Endothelial cell of umbilical vein (primary cell): ENCODE measurements around the gene RAB4B. TPM values are rescaled to one million over a fixed set of nuclear protein-coding genes. Genes with fewer than 3 reads are reported as not detected.

Experiments
- BruUV-seq: library from RNA; stranded (reverse); fragments of 400-500 nt; replicated peaks from 2 replicates; lab custom pipeline; 2021; lab: Mats Ljungman, UMichigan
- CTCF ChIA-PET: fragments of 300-600, 350-600 bp; sonication (Branson Sonifier 250); formaldehyde crosslinking; loops from one replicate; lab custom pipeline; 2021; ENCODE audit warnings: antibody characterized with exemption, inconsistent platforms; lab: Charles Lee
- POLR2A ChIA-PET: fragments of 300-600, 350-600 bp; sonication (Branson Sonifier 250); formaldehyde crosslinking; loops from one replicate; lab custom pipeline; 2021; ENCODE audit warnings: antibody characterized with exemption, inconsistent platforms; lab: Charles Lee
- DNase-seq: peaks from one replicate; pipeline ENCODE4 v3.0.0-alpha.2; 2011; ENCODE audit warnings: low read depth, low spot score
- FAIRE-seq: peaks from 2 replicates; lab custom pipeline; 2011; peaks lifted over from hg19 to GRCh38; lab: Jason Lieb, UNC
- H2AFZ ChIP-seq: 2 replicates; pipeline ENCODE4 v1.6.0; 2012; ENCODE audit warnings: low read depth, low read length, control low read depth, inconsistent platforms
- H3K27ac ChIP-seq: 2 replicates; pipeline ENCODE4 v1.5.1; 2011; ENCODE audit warnings: low read depth, mild to moderate bottlenecking, control low read depth, low read length, moderate library complexity; ENCODE audit not compliant: insufficient read depth
- H3K27me3 ChIP-seq, 2 experiments: 2 replicates each; pipeline versions ENCODE4 v1.6.0 to v1.6.1; 2011; ENCODE audit warnings: low read length in 2 of 2, mixed read lengths in 1 of 2; ENCODE audit not compliant: control insufficient read depth in 2 of 2, insufficient read depth in 2 of 2
- H3K36me3 ChIP-seq, 2 experiments: 2 replicates in 1 of 2; 3 replicates in 1 of 2; pipeline ENCODE4 v1.5.1; 2011; ENCODE audit warnings: low read length in 2 of 2, mild to moderate bottlenecking in 1 of 2, moderate library complexity in 1 of 2; ENCODE audit not compliant: control insufficient read depth in 2 of 2, insufficient read depth in 2 of 2; ENCODE audit errors: extremely low read depth in 1 of 2
- H3K4me1 ChIP-seq: 3 replicates; pipeline ENCODE4 v1.5.1; 2011; ENCODE audit warnings: mild to moderate bottlenecking, low read length; ENCODE audit not compliant: control insufficient read depth, insufficient read depth; ENCODE audit errors: extremely low read depth
- H3K4me2 ChIP-seq: 2 replicates; pipeline ENCODE4 v1.6.1; 2011; ENCODE audit warnings: low read length, control low read depth, mixed read lengths; ENCODE audit not compliant: insufficient read depth
- H3K4me3 ChIP-seq, 3 experiments: fragments of 200-600 bp in 1 of 3; sonication (generic), shearing (Covaris generic) in 1 of 3; replicated peaks in 1 of 3; 2 replicates each; pipeline ENCODE4 v1.5.1; 2011 to 2016; ENCODE audit warnings: control low read depth in 3 of 3, low read length in 3 of 3, mild to moderate bottlenecking in 2 of 3, inconsistent platforms in 1 of 3, low read depth in 1 of 3, moderate library complexity in 1 of 3; ENCODE audit not compliant: insufficient read depth in 1 of 3
- H3K79me2 ChIP-seq: 2 replicates; pipeline ENCODE4 v1.6.0; 2012; ENCODE audit warnings: low read length, inconsistent platforms; ENCODE audit not compliant: control insufficient read depth, insufficient read depth
- H3K9ac ChIP-seq: replicated peaks from 2 replicates; pipeline ENCODE3; 2011; ENCODE audit warnings: low read length, control low read depth; ENCODE audit not compliant: insufficient read depth; ENCODE audit errors: extremely low read depth
- H3K9me1 ChIP-seq: replicated peaks from 3 replicates; pipeline ENCODE4 v1.6.0; 2011; ENCODE audit warnings: mild to moderate bottlenecking, low read length; ENCODE audit not compliant: control insufficient read depth, insufficient read depth; ENCODE audit errors: extremely low read depth
- H3K9me3 ChIP-seq: replicated peaks from 2 replicates; pipeline ENCODE4 v1.5.1; 2012; ENCODE audit warnings: low read length, inconsistent platforms; ENCODE audit not compliant: control insufficient read depth, insufficient read depth
- H4K20me1 ChIP-seq: replicated peaks from 2 replicates; pipeline ENCODE3; 2011; ENCODE audit warnings: mild to moderate bottlenecking, low read length; ENCODE audit not compliant: control insufficient read depth, insufficient read depth; ENCODE audit errors: extremely low read depth
- EZH2 ChIP-seq: IDR thresholded peaks from 2 replicates; pipeline ENCODE4 v1.6.1; 2012; ENCODE audit warnings: borderline replicate concordance, low read depth, mild to moderate bottlenecking, moderate library complexity, low read length, inconsistent platforms; ENCODE audit not compliant: severe bottlenecking
- FOS ChIP-seq: IDR thresholded peaks from 2 replicates; pipeline ENCODE4 v1.6.1; 2011; ENCODE audit warnings: mild to moderate bottlenecking, low read length, moderate library complexity, borderline replicate concordance; ENCODE audit not compliant: insufficient read depth
- GATA2 ChIP-seq: IDR thresholded peaks from 2 replicates; pipeline ENCODE4 v1.7.0; 2011; ENCODE audit warnings: low read depth, mild to moderate bottlenecking, moderate library complexity, mixed read lengths, low read length; ENCODE audit not compliant: insufficient read length, insufficient read depth
- JUN ChIP-seq: IDR thresholded peaks from 2 replicates; pipeline ENCODE4 v1.6.1; 2011; ENCODE audit warnings: borderline replicate concordance, low read depth; ENCODE audit not compliant: insufficient read length, insufficient read depth
- MYC ChIP-seq: IDR thresholded peaks from one replicate; pipeline ENCODE4 v1.6.1; 2011; ENCODE audit warnings: mild to moderate bottlenecking, low read depth, low read length
- POLR2A ChIP-seq: IDR thresholded peaks from 2 replicates; pipeline ENCODE4 v1.6.1; 2012; ENCODE audit warnings: low read depth, mild to moderate bottlenecking, control low read depth, low read length
- POLR2AphosphoS5 ChIP-seq: IDR thresholded peaks from 2 replicates; pipeline ENCODE4 v1.6.1; 2012; ENCODE audit warnings: low read depth, mild to moderate bottlenecking, control low read depth, low read length, moderate library complexity; ENCODE audit not compliant: insufficient read depth
- dilution Hi-C: fragments of 300-500 bp; cut with MboI; formaldehyde crosslinking; loops from one replicate; pipeline ENCODE4 v1.15.0; 2019; ENCODE audit warnings: low sequenced_read_pairs; ENCODE audit not compliant: extremely low pct_ligation_motif_present
- intact Hi-C: fragments of 100-400 bp; cut with micrococcal nuclease; formaldehyde crosslinking; loops from one replicate; pipeline ENCODE4 v1.10.0; 2022
- polyA plus RNA-seq, 4 experiments: library from polyadenylated mRNA; depleted of rRNA in 3 of 4; stranded (reverse) in 3 of 4; unstranded in 1 of 4; fragments of >200 nt; gene quantifications; 2 replicates each; pipeline versions ENCODE4 v1.2.1 to v1.2.3, GENCODE V29; 2011 to 2012; ENCODE audit warnings: missing spikeins in 1 of 4
- total RNA-seq: library from RNA; stranded (reverse); gene quantifications from 2 replicates; pipeline ENCODE4 v1.2.3, GENCODE V29; 2021
- TF ChIP-seq, protein P1 (sequence below), 2 donors: IDR thresholded peaks; 1 replicate in 1 of 2; 2 replicates in 1 of 2; pipeline ENCODE4 v1.5.1; 2011; ENCODE audit warnings: low read length in 2 of 2, mild to moderate bottlenecking in 2 of 2, moderate library complexity in 2 of 2, control low read depth in 1 of 2, inconsistent platforms in 1 of 2, low read depth in 1 of 2; ENCODE audit not compliant: insufficient read depth in 1 of 2; ENCODE audit errors: extremely low read depth in 1 of 2
- TF ChIP-seq, protein P2 (sequence below): IDR thresholded peaks from 2 replicates; pipeline ENCODE4 v1.6.1; 2011; ENCODE audit not compliant: insufficient read depth, insufficient read length

RAB4B gene
- total and polyA plus RNA-seq, 2 donors (not counting 3 experiments of a cell fraction or from before 2014, with no cell fraction given), result 33.6 to 61.0 TPM

DNA sequence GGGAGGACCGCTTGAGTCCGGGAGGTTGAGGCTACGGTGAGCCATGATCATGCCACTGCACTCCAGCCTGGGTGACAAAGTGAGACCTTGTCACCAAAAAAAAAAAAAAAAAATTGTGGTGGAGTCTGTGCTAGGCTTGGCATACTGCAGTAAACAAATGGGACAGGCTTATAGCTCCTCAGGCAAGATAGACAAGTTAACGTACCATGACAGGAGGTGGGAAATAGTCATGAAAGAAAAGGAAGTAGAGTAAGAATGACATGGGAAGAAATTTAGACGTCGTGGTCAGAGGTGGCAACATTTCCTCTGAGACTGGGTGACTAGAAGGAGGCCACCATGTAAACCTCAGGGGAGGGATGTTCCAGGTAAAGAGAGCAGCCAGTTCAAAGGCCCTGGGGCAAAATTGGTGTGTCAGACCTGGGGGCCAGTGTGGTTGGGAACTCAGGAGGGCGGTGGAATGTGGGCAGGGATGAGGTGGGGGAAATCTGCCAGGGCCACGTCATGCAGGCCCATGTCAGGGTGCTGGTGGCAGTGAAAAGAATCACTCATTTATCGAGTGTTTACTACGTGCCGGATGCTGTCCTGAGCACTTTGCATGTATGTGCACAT lies 21.4 kb upstream of the RAB4B start:
- H3K27ac ChIP-seq, result no peak overlapping the region
- H3K27me3 ChIP-seq, result no peaks in the 10 kb centered on the region
- peaks cover 36% of the 10 kb centered on the region for H3K4me1 ChIP-seq
- FAIRE-seq (no peak), DNase-seq (no peak)
- peaks cover 20 to 37% of the 10 kb centered on the region in 2 experiments for H3K36me3 ChIP-seq
- ChIA-PET POLR2A (interaction anchor here (0.6 kb wide), 2 partner anchors 10 to 16 kb away, joined by 3 read pairs; no protein-coding TSS in a partner anchor), CTCF (interaction anchor here (2.1 kb wide), 1 partner anchor 50 kb away, joined by 5 read pairs; no protein-coding TSS in a partner anchor)
- H3K9ac ChIP-seq, result no peak overlapping the region
- no peaks in the 10 kb centered on the region for H3K9me1 ChIP-seq
- no peak overlapping the region for H2AFZ ChIP-seq
- H3K9me3 ChIP-seq, result no peaks in the 10 kb centered on the region
- no peak overlapping the region for H3K4me3 ChIP-seq
- no peaks in the 10 kb centered on the region for H4K20me1 ChIP-seq
- peaks cover 79% of the 10 kb centered on the region for H3K79me2 ChIP-seq
- no peak overlapping the region for H3K4me2 ChIP-seq
- intact Hi-C loops, result no loop called here
- dilution Hi-C loops, result no loop called here
- TF ChIP-seq MYC (no peak), FOS (no peak), EZH2 (no peak), GATA2 (no peak), POLR2A (no peak), POLR2AphosphoS5 (no peak), JUN (no peak)
- TF ChIP-seq, protein P1, sequence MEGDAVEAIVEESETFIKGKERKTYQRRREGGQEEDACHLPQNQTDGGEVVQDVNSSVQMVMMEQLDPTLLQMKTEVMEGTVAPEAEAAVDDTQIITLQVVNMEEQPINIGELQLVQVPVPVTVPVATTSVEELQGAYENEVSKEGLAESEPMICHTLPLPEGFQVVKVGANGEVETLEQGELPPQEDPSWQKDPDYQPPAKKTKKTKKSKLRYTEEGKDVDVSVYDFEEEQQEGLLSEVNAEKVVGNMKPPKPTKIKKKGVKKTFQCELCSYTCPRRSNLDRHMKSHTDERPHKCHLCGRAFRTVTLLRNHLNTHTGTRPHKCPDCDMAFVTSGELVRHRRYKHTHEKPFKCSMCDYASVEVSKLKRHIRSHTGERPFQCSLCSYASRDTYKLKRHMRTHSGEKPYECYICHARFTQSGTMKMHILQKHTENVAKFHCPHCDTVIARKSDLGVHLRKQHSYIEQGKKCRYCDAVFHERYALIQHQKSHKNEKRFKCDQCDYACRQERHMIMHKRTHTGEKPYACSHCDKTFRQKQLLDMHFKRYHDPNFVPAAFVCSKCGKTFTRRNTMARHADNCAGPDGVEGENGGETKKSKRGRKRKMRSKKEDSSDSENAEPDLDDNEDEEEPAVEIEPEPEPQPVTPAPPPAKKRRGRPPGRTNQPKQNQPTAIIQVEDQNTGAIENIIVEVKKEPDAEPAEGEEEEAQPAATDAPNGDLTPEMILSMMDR (IDR thresholded peaks at IDR 0.05; ENCODE audit: extremely low read depth in 1 of 2, insufficient read depth in 1 of 2, low read depth in 1 of 2, low read length in 2 of 2), result no peak
- TF ChIP-seq, protein P2, sequence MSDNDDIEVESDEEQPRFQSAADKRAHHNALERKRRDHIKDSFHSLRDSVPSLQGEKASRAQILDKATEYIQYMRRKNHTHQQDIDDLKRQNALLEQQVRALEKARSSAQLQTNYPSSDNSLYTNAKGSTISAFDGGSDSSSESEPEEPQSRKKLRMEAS, result no peak
- no TSS peak for BruUV-seq
